ENCODE data around the gene MED13L.
"Not testable (repeated sequence)": the region's sequence is repeated elsewhere in the genome, so short reads cannot be mapped to it uniquely, and the experiment has no call there.

Gene MED13L

GRCh38 chr12:116145451-116145850 is 132.0 kb downstream of the MED13L start:
- DNase-seq, result no peak

GRCh38 chr12:116144384-116144783 is 133.1 kb downstream of the MED13L start:
- no peak for DNase-seq

DNA sequence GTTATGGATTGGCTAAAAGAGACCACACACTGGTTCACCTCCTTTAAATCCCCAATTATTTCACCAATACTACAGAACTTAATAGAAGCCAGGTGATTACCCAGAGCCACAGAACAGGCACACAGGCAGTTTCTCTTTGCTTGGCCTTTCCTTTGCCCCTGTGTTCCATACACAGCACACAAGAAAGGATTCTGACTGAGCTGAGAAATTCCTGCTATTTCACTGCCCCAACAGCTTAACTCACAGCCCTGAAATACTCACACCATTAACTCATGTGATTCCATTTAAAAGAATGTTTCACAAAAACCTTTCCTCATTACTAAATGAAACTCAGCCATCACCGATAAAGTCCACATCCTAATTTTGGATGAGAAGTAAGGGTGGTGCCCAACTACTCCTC is 133.6 kb downstream of the MED13L start:
- DNase-seq, result no peak

GRCh38 chr12:116142936-116143898 is 134.3 kb downstream of the MED13L start:
- no peak for DNase-seq

- no peak for DNase-seq
Observed at GRCh38 chr12:116141833-116142162, 135.7 kb downstream of the MED13L start.

GRCh38 chr12:116141110-116141832 is 136.2 kb downstream of the MED13L start:
- DNase-seq, result no peak

GRCh38 chr12:116140529-116140928 is 137.0 kb downstream of the MED13L start:
- no peak for DNase-seq

- DNase-seq, result no peak
Observed at GRCh38 chr12:116138781-116139180, 138.7 kb downstream of the MED13L start.

DNA sequence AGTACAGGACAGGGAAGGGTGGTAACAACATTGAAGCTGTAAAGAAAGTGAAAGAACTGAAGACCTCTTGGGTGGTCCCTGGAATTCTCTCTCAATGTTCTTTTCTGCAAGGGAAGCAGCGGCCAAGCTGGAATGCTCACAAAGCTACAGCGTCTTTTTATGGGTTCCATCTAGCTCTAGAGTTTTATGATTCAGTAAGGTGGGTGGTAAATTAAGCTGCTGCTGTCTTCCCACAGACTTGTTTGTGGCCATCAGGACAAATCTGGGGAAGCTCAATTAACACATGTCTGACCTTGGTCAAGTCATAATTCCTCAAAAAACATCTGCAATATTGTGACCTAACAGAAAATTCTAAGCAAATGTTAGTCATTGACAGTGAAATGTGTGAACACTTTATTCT is 139.1 kb downstream of the MED13L start:
- no peak for DNase-seq

GRCh38 chr12:116137318-116137717 is 140.2 kb downstream of the MED13L start:
- DNase-seq, result no peak

GRCh38 chr12:116136340-116136739 is 141.2 kb downstream of the MED13L start:
- no peak for DNase-seq

- DNase-seq, result no peak
Observed at GRCh38 chr12:116135209-116135930, 142.1 kb downstream of the MED13L start.

DNA sequence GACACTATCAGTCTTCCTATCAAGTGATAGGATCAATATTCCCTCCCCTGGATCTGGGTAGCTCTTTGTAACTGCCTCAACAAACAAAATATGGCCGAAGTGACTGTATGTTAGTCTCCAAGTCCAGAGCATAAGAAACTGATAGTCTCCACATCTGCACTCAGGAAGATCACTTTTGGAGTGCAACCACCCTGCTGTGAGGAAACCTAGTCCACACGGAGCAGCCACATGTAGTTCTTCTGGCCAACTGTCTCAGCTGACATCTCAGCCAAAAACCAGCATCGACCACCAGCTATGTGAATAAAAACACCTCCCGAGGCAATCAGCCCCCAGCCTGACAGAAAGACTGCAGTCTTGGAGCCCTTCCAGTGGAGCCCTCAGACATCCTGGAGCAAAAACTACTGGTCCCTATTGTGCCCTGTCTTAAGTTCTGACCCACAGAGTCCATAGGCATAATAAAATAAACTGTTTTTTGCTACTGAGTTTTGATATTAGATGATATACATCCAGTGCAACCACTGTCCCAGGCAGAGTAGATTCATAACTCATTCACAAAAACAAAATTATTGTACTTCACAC is 143.8 kb downstream of the MED13L start:
- DNase-seq, result no peak

DNA sequence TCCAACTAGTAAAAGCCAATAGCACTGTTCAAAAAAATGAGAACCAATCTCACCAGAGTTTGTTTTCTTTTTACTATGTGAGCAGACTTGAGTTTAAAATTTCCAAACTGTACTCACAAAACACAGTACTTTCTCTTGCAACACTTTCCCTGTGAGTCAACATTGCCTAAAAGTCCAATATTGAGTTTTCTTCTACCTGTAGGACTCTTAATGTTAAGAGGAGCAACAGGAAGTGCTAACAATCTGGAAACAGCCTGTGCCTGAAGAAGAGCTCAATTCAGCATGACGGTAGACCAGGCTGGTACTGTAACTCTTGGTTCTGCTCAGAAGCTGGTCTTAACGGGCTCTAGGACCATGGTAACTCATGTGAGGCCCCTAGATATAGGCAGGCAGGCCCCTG is 144.3 kb downstream of the MED13L start:
- no peak for DNase-seq

GRCh38 chr12:116131987-116132386 is 145.5 kb downstream of the MED13L start:
- DNase-seq, result not testable (repeated sequence)

GRCh38 chr12:116131176-116131575 is 146.3 kb downstream of the MED13L start:
- DNase-seq, result no peak

DNA sequence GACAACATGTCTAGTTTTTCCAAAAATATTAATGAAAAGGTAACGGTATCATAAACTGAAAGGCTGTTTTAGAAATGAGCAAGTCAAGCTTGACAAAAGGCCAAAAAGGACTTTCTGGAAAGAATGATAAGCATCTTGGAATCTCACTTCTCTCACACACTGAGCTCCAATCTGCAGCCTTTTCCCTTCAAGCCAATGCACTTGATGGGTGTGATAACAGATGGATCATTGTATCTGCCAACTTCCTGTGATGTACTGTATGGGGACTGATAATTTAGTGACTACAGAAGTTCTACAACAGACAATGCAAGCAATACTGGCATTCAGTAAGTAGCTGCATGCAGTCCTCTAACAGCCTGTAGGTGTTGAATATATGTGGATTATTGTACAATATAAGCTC is 147.1 kb downstream of the MED13L start:
- DNase-seq, result no peak

DNA sequence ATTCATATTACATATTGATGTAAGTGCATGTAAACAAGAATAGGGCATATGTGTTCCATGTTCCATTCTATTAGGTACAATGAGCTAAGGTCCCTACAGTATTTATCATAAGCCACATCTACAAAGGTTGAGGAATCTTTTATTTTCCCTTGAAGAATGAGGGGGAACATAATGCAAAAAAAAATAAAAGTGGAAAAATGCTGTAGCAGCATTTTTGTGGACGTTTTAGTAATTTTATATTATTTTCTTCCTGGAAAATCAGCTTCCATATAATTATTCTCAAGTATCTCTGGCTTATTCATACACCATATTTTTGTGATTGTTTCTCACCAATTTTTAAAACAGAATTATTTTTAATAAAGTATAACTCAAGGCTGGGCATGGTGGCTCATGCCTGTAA is 148.7 kb downstream of the MED13L start:
- DNase-seq, result no peak

- no peak for DNase-seq
Observed at GRCh38 chr12:116127859-116128258, 149.6 kb downstream of the MED13L start.

DNA sequence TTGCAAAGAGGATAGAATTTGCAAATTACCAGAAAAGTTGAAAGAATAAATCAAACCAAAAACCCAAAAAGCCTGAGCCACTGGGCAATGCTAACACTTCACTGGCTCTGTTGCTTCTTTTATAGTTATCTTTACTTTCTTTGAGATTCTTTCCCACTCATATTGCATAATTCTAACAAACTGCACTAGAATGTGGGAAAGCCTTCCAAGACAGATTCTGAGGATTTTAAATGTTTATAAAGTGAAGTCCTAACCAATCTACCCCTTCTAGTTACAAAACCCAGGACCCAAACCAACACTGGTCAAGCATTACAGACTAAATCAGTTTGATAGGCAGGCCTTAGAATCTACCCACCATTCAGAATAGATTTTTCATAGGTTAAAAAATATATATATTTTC is 150.9 kb downstream of the MED13L start:
- DNase-seq, result no peak

DNA sequence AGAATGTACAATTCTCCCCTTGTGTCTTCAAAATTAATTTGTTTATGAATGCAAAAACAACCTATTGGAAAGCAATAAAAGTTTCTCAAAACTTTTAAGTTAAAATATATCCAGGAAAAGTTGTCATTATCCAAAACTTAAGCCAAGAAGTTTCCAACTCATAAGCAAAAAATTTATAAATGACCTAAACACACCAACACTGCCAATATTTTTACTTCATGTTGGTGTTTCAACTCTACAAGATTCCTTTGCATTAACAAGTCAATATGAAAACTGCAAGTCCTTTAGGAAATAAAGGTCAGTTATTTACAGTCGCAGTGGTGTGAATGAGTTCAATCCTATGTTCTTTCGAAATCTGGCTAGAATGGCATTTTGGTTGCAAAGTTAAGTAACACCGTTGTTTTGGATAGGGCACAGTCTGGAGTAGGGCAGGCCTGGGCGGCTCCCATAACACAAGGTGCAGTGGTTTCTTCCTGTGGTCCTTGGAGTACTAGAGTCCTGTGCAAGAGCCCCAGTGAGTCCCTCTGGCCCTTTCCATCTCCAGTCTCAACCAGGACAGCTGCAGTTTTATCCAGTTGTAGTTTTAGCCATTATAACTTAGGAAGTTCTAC is 151.4 kb downstream of the MED13L start:
- no peak for DNase-seq

- DNase-seq, result no peak
Observed at GRCh38 chr12:116125084-116125483, 152.4 kb downstream of the MED13L start.

All from stimulated activated CD8-positive, alpha-beta memory T cell treated with anti-CD3 and anti-CD28 coated beads, Interleukin-4, amount 100 ng/mL, for 48 hours (primary cell).